Measurements from ENCODE around the gene DIAPH3.
"Not testable (repeated sequence)": the region's sequence is repeated elsewhere in the genome, so short reads cannot be mapped to it uniquely, and the experiment has no call there.

DIAPH3 gene

GRCh38 chr13:60094385-60095088, 69.2 kb downstream of the DIAPH3 start:
- no peak for DNase-seq

- DNase-seq = no peak
Observed at GRCh38 chr13:60093425-60094019, 70.2 kb downstream of the DIAPH3 start.

- DNase-seq = no peak
Observed at GRCh38 chr13:60091573-60091972, 72.2 kb downstream of the DIAPH3 start.

DNA sequence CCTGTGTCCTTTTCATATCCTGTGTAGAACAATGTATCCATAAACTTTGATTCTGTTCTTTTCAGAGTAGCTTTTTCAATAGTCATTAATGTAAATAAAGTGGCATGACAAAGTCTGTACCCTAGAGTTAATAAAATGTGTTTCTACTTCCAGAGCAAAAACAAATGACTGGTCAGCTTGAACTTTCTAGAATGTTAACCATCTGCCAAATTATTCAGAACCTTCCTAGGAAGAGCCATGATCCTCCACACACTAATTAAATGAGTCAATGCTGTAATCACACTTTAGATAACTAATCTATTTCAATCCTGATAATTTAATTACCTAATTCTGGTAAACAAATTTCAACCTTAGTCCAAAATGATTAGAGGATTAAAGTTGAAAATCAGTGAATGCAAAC, 73.2 kb downstream of the DIAPH3 start:
- no peak for DNase-seq

DNA sequence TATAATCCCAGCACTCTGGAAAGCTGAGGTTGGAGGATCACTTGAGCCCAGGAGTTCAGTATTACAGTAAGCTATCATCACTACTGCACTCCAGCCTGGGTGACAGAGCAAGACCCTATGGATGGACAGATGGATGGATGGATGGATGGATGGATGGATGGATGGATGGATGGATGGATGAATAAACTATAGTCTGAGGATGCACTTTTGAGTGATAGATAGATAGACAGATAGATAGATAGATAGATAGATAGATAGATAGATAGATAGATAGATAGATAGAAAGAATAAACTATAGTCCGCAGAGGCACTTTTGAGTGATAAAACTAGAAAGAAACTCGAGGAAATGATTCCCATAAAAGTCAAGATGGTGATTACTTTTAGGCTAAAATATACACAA, 79.9 kb downstream of the DIAPH3 start:
- not testable (repeated sequence) for DNase-seq

- no peak for DNase-seq
Observed at GRCh38 chr13:60080850-60081249, 82.9 kb downstream of the DIAPH3 start.

DNA sequence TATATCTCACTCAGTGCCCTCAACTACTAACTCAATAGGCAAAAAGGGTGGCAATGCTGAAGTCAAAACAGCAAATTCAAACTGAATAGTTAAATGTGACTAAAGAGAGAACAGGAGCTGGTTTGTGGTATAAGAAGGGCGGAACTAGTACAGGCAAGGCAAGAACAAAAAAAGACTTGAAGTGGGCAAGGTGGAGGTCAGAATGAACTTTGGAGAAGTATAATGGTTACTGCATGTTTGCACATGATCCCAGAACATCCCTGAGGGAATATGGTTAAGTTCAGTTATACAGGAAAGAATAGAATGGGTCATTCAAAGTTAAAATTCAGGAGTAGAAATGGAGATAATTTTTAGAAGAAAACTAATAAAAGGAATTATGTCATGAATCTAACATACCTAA, 85.5 kb downstream of the DIAPH3 start:
- no peak for DNase-seq

DNA sequence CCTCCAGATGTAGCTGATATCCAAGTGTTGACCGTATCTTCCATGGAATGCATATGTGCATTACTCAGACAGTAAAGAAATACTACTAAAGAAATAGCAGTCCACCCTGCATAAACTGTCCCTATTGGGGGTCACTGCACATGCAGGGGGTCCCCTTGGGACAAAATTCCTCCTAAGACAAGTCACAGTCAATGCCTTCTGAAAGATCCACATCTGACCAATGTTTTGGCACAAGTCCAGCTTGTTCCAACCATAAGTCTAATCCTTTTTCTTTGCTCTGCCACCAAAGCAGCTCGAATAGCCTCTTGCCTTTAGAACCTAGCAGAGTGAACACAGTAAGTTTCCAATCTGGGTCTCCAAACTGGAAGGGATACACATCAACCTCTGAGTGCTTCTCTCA, 87.9 kb downstream of the DIAPH3 start:
- no peak for DNase-seq

- DNase-seq = no peak
Observed at GRCh38 chr13:60074397-60074796, 89.3 kb downstream of the DIAPH3 start.

- no peak for DNase-seq
Observed at GRCh38 chr13:60066226-60066625, 97.5 kb downstream of the DIAPH3 start.

- no peak for DNase-seq
Observed at GRCh38 chr13:60062502-60062901, 101.2 kb downstream of the DIAPH3 start.

DNA sequence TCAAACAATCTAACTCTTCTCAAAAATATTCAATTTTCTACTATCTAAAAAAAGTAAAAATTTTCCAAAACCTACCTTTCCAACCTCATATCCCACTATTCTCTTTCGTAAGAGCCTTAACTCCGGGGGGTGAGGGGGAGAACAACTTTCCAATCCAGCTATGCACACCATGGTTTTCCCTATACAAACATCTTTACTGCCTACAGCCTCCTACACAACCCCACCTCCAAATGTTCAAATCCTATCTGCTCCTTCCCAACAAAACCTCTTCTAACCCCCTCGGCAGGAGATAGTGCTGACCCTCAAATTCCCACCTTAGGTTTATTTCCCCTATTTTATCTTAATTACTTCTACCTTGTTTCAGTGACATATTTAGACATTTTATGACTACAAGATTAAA, 102.0 kb downstream of the DIAPH3 start:
- no peak for DNase-seq

- DNase-seq = no peak
Observed at GRCh38 chr13:60051754-60052285, 111.9 kb downstream of the DIAPH3 start.

- not testable (repeated sequence) for DNase-seq
Observed at GRCh38 chr13:60048353-60048752, 115.4 kb downstream of the DIAPH3 start.

- DNase-seq = no peak
Observed at GRCh38 chr13:60047918-60048317, 115.8 kb downstream of the DIAPH3 start.

DNA sequence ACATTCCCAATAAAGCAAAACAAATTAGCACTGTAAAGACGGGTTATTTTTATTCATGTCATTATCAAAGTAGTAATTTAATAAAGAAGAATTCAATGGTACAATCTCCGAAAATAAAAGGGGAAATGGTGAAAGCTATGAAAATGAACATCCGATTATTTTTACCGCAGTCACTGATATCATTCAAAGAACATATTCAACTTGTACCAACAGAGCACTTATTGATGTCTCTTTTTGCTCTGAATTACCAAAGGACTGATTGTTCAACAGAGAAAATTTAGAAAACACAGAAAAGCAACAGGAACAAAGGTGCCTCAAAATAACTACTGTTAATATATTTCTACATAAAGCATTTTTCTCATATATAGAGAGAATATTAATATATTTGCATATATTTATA, 119.4 kb downstream of the DIAPH3 start:
- DNase-seq = no peak

DNA sequence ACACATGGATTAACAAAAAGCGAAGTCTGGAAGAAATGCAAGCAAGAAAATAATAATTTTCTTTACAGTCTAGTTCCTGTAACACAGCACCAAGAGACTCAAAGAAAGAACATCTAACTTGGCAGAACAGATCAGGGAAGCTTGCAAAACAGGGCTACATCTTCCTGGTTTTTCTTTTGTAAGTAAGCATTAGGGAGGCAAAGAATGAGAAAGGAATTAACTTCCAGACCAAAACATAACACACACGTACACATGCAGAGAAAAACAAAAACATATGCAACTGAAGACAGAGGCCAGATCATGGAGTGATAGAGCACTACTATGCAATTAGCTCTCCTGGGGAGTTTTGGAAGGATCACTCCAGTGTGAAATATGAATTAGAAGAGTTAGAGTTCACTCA, 120.5 kb downstream of the DIAPH3 start:
- DNase-seq = no peak

DNA sequence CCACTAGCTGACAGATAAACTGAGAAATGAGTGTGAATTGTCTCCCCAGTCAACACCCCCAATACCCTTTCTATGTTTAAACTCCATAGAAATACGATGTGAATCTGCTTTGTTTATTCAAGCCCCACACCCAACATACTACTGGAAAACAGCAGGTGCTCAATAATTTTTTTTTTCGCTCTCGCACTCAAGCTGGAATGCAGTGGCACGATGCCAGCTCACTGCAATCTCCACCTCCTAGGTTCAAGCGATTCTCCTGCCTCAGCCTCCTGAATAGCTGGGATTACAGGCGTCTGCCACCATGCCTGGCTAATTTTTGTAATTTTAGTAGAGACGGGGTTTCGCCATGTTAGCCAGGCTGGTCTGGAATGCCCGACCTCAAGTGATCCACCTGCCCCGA, 123.1 kb downstream of the DIAPH3 start:
- not testable (repeated sequence) for DNase-seq

DNA sequence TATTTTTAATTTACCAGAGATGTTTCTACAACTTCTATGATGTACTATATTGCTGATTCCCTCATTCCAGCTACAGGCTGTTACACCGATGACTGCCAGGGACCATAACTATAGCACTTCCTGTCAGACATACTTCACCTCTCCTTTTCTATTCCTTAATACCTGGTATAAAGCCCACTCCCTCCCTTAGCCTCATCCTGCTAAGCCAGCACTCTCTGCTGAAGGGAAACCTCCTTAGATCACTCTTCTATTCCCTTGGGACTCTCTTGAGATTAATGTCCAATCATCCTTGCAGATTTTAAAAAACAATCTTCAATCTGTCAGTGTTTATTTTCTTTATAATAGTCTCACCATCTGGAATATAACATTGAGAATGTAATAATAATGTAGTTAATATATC, 127.9 kb downstream of the DIAPH3 start:
- no peak for DNase-seq

GRCh38 chr13:60032851-60033250, 130.9 kb downstream of the DIAPH3 start:
- no peak for DNase-seq

DNA sequence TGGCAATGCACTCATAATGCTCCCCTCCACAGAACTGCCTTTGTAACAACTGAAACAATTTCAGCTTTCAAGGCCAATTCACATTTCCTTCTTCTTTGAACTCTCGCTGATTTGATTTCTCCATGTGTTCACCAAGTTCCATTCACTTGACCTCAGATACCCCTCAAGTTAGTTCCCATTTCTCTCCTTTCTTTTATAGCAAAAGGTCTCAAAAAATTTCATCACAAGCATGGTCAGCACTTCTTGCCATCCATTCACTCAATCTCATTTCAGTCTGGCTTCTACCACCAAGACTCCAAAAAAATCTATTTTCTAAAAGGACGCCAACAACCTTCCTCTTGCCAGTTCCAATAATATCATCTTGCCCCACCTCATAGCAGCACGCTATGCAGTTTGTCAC, 135.7 kb downstream of the DIAPH3 start:
- DNase-seq = no peak

- DNase-seq = no peak
Observed at GRCh38 chr13:60026286-60026685, 137.4 kb downstream of the DIAPH3 start.

GRCh38 chr13:60020288-60020687, 143.4 kb downstream of the DIAPH3 start:
- DNase-seq = no peak

GRCh38 chr13:60019119-60019993, 144.4 kb downstream of the DIAPH3 start:
- DNase-seq = no peak

All from activated CD4-positive, alpha-beta T cell treated with anti-CD3 and anti-CD28 coated beads, Interleukin-2, amount 50 U/mL, for 1 hour (primary cell).